ENCODE data around the gene VPS13D.

DNA sequence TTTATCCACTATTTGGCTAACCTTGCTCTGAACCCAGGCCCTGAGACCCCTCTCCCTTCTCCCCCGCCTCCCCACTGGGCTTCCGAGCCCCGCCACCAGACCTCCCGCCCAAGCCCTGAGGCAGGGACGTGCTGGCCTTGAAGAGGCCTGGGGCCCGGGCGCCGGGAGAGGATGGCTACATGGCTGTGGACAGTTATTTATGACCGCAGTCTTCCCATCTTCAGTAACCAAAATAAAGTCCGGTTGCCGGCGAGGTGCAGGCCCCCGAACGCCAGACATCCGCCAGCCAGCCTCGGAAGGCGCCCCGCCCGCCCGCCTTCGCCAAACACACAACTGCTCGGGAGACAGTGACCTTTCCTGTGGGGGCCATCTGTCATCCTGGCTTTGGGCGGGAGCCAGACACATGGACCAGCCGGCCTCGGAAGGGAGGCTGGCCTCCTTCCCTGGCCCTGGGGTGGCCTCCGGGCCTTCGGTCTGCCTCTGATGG lies 319.2 kb downstream of the VPS13D start:
- no peak for TF ChIP-seq POLR2A (IDR thresholded peaks at IDR 0.05)
- no peak for TF ChIP-seq CTCF (IDR thresholded peaks at IDR 0.05 in 4 of 5, conservative IDR thresholded peaks at IDR 0.05 in 1 of 5)
